NT2/D1 (cell line): Measurements from ENCODE around the gene SLC12A8.
"Not testable (repeated sequence)": the region's sequence is repeated elsewhere in the genome, so short reads cannot be mapped to it uniquely, and the experiment has no call there.

ENCODE experiments used
- DNase-seq: peaks from one replicate; pipeline ENCODE4 v3.0.0-alpha.2; 2011; ENCODE audit warnings: low read depth, low spot score
- H3K27me3 ChIP-seq: 2 replicates; pipeline ENCODE4 v1.6.0; 2011; ENCODE audit warnings: mild to moderate bottlenecking; ENCODE audit not compliant: insufficient read length, insufficient read depth
- H3K36me3 ChIP-seq: 2 replicates; pipeline ENCODE4 v1.6.1; 2011; ENCODE audit warnings: mild to moderate bottlenecking, low read length, mixed read lengths; ENCODE audit not compliant: insufficient read depth, insufficient read length
- H3K4me1 ChIP-seq: 2 replicates; pipeline ENCODE4 v1.5.1; 2011; ENCODE audit not compliant: insufficient read depth, insufficient read length
- H3K4me3 ChIP-seq: 2 replicates; pipeline ENCODE4 v1.5.1; 2011; ENCODE audit warnings: low read depth; ENCODE audit not compliant: insufficient read length
- H3K9ac ChIP-seq: 2 replicates; pipeline ENCODE4 v1.6.0; 2011; ENCODE audit warnings: low read depth; ENCODE audit not compliant: insufficient read length
- H3K9me3 ChIP-seq: 2 replicates; pipeline ENCODE4 v1.5.1; 2011; ENCODE audit warnings: mild to moderate bottlenecking, low read length; ENCODE audit not compliant: insufficient read depth
- SUZ12 ChIP-seq: IDR thresholded peaks from 2 replicates; pipeline ENCODE4 v1.6.1; 2011; ENCODE audit not compliant: insufficient read length, insufficient read depth; ENCODE audit errors: extremely low read depth
- YY1 ChIP-seq: IDR thresholded peaks from 2 replicates; pipeline ENCODE4 v1.6.1; 2011; ENCODE audit not compliant: insufficient read length, insufficient read depth
- ZNF274 ChIP-seq: IDR thresholded peaks from 2 replicates; pipeline ENCODE4 v1.6.1; 2011; ENCODE audit warnings: mild to moderate bottlenecking, low read depth, low read length

Gene SLC12A8

DNA sequence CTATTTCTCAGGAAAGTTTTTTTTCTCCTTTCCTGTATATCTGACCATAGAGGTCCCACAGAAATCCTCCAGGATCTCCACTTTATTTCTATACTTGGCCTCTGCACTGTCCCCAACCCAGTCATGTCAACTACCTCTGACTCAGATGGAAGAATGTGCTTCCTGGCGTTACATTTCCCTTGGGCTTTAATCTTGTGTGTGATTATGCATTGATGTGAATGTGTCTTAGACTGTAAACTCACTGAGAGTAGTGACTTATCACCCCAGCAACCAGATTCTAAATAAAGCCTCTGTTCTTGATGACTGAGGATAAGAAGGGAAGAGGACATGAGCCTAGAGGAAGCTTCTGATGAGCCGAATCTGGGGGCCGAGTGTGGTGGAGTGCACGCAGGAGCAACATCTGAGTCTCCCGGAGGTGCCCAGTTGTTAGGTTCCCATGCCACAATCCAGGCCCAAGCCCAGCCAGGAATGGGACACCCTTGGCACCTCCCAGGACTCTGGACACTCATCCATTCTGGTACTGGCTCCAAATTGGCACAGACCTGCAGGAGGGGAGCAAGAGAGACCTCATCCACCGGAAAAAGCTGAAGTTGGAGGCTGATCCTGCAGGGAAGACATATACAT lies 124.7 kb downstream of the SLC12A8 start:
- Histone ChIP-seq H3K27me3 (no peaks in the 10 kb centered on the region), H3K9me3 (no peaks in the 10 kb centered on the region), H3K4me1 (no peaks in the 10 kb centered on the region), H3K4me3 (no peak overlapping the region), H3K9ac (no peak overlapping the region), H3K36me3 (peaks cover 15% of the 10 kb centered on the region)
- no peak for DNase-seq
- TF ChIP-seq ZNF274 = no peak
- no peak for TF ChIP-seq YY1

DNA sequence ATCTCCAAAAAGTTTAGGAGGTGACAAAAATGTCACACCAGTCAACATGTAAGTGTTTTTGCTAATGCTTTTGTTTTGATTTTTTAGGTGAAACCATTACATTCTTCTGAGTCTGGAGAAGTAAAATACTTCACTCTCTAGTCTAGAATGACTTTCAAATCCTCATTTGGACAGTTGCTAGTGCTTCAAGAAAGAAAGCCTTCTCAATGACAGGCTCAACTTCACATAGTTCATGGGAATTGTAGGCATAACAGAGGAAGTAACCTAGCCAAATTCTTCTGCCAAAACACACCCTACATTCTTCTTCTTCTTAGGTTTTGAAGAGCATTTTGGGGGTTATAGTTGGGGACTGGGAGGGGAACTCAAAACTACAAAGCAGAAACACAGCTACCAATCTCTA lies 127.4 kb downstream of the SLC12A8 start:
- Histone ChIP-seq H3K9ac (no peak overlapping the region), H3K9me3 (no peaks in the 10 kb centered on the region), H3K36me3 (peaks cover 20% of the 10 kb centered on the region), H3K4me1 (no peaks in the 10 kb centered on the region), H3K27me3 (no peaks in the 10 kb centered on the region), H3K4me3 (no peak overlapping the region)
- TF ChIP-seq YY1 (no peak), SUZ12 (no peak), ZNF274 (no peak)
- no peak for DNase-seq

DNA sequence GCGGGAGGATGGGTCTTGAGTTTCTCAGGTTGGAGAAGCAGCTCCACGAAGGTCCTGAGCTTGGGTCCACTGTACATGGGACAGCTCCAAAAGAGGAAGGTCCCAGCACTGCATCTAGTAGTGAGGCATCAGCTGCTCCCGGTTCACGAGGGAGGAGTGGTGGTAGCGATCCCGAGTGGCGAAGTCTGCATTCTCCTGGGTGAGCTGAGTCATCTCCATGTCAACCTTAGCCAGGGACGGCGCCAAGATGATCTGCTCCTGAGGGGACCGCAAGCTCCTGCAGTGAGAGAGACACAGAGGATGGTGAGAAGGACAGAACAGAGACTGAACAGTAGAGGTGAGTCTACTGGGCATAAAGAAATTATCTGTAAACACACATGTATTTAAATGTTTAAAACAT lies 128.8 kb downstream of the SLC12A8 start:
- DNase-seq = no peak
- Histone ChIP-seq H3K27me3 (no peaks in the 10 kb centered on the region), H3K36me3 (peaks cover 23% of the 10 kb centered on the region), H3K9me3 (no peaks in the 10 kb centered on the region), H3K4me3 (no peak overlapping the region), H3K9ac (no peak overlapping the region), H3K4me1 (no peaks in the 10 kb centered on the region)
- no peak for TF ChIP-seq SUZ12
- no peak for TF ChIP-seq YY1
- no peak for TF ChIP-seq ZNF274

DNA sequence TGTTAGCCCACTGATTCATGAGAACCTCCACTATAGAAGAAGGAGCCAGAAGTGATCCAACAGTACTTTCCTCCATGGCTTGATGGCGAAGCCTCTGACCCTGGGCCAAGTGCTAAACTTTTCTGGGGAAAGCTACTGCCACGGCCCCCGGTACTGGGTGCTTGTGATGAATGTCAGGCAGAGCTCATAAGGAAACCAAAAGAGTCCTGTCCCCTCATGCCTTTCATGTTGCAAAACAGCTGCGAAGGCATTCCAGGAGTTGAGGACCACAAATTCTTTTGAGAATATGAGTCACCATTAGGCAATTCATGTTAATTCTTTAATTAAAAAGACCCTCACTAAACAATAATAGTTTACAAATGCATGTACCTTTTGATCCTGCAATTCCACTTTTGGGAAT lies 130.2 kb downstream of the SLC12A8 start:
- not testable (repeated sequence) for DNase-seq

DNA sequence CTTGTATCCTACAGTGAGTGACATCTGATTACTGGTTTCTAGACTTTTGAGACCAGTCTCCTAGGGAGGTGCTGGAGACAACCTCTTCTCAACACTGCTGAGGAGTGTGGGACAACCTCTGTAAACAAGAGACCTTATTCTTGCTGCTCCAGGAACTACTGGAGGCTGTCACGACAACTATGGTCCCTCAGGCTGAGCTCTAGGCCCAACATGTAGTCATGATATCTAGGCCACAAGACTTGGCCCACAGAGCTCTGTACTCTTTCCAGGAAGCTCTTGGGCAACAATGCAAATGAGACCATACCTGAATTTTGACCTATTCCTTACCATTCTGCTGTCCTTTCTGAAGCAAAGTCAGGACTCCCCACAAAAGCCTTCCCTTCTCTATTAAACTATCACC lies 132.5 kb downstream of the SLC12A8 start:
- Histone ChIP-seq H3K36me3 (peaks cover 15% of the 10 kb centered on the region), H3K4me3 (no peak overlapping the region), H3K9me3 (no peaks in the 10 kb centered on the region), H3K27me3 (no peaks in the 10 kb centered on the region), H3K9ac (no peak overlapping the region), H3K4me1 (peaks cover 4% of the 10 kb centered on the region)
- DNase-seq = no peak
- no peak for TF ChIP-seq ZNF274
- no peak for TF ChIP-seq SUZ12
- TF ChIP-seq YY1 = no peak

More for the DNA sequence above, 130.2 kb downstream of the SLC12A8 start:
- not testable (repeated sequence) for H3K4me3 ChIP-seq, H3K9me3 ChIP-seq, H3K4me1 ChIP-seq, H3K27me3 ChIP-seq, H3K9ac ChIP-seq
- H3K36me3 ChIP-seq = peaks cover 18% of the 10 kb centered on the region

DNA sequence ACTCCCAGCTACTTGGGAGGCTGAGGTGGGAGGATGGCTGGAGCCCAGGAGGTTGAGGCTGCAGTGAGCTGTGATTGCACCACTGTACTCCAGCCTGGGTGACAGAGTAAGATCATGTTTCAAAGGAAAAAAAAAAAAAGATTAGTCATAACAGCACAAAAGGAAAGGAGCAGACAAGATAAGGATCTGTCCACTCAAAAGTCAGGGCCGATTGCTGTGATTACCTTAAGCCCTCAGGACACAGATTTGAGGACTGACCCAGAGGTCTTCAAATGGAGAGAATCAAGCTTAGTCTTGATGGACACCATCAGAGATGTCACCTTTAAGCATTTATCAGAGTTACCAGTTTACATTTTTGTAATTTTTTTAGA lies 132.9 kb downstream of the SLC12A8 start:
- no peak overlapping the region for H3K9ac ChIP-seq
- no peaks in the 10 kb centered on the region for H3K27me3 ChIP-seq
- H3K4me1 ChIP-seq = peaks cover 4% of the 10 kb centered on the region
- no peaks in the 10 kb centered on the region for H3K9me3 ChIP-seq
- peaks cover 15% of the 10 kb centered on the region for H3K36me3 ChIP-seq
- TF ChIP-seq SUZ12 = no peak
- no peak for TF ChIP-seq ZNF274
- no peak for TF ChIP-seq YY1
- H3K4me3 ChIP-seq = no peak overlapping the region
- no peak for DNase-seq

DNA sequence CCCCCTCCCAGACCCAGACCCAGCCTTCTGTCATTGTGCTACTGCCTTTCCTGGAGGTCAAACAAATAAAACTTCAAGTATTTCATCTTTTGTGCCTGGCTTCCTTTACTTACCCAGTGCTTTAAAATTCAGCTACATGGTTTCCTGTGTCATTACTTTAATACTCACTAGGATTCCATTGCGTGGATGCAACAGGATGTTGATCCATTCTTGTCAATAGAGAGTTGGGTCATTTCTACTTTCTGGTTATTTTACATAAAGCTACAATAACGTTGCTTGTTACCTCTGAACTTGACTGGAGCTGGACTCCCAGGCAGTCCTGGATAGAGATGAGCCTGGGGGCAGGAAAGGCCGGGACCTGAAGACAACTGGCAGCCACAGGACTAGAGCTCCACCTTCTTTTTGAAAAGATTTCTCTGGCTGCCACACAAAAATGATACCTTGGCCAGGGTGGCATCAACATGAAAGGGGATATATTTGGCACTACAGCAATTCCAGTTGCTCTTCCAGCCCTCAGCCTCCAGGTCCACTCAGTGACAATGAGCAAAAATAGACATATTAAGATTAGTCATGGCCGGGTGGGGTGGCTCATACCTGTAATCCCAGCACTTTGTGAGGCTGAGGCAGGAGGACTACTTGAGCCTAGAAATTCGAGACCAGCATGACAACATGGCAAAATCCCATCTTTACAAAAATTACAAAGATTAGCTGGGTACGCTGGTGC lies 133.4 kb downstream of the SLC12A8 start:
- TF ChIP-seq SUZ12 (no peak), YY1 (no peak), ZNF274 (no peak)

More for the DNA sequence above, 133.4 kb downstream of the SLC12A8 start:
- Histone ChIP-seq H3K36me3 (peaks cover 15% of the 10 kb centered on the region), H3K4me1 (peaks cover 4% of the 10 kb centered on the region), H3K9ac (no peak overlapping the region), H3K4me3 (no peak overlapping the region), H3K27me3 (no peaks in the 10 kb centered on the region), H3K9me3 (no peaks in the 10 kb centered on the region)
- DNase-seq = no peak
